HG02763 (cell line): ENCODE results near the gene TSC22D3.
"Not testable (repeated sequence)": the region's sequence is repeated elsewhere in the genome, so short reads cannot be mapped to it uniquely, and the experiment has no call there.

Source experiments
- ATAC-seq: cut with Tn5 transposase; IDR thresholded peaks from one replicate; pipeline ENCODE4 v1.9.1; 2021; ENCODE audit warnings: mild to moderate bottlenecking, moderate library complexity; ENCODE audit not compliant: unreplicated experiment

Gene TSC22D3

GRCh38 chrX:107713543-107714205 is 61.9 kb downstream of the TSC22D3 start:
- ATAC-seq, result no peak

- no peak for ATAC-seq
These were observed 62.4 kb downstream of the TSC22D3 start for GRCh38 chrX:107713203-107713542.

- no peak for ATAC-seq
These were observed 63.1 kb downstream of the TSC22D3 start for GRCh38 chrX:107712231-107713202.

GRCh38 chrX:107711521-107712181 is 63.9 kb downstream of the TSC22D3 start:
- ATAC-seq, result no peak

- ATAC-seq, result peak; percentile 94
These were observed 64.8 kb downstream of the TSC22D3 start for GRCh38 chrX:107710617-107711391.

GRCh38 chrX:107709266-107709806 is 66.3 kb downstream of the TSC22D3 start:
- no peak for ATAC-seq

- no peak for ATAC-seq
These were observed 66.8 kb downstream of the TSC22D3 start for GRCh38 chrX:107708762-107709161.

GRCh38 chrX:107707866-107708265 is 67.7 kb downstream of the TSC22D3 start:
- no peak for ATAC-seq

- no peak for ATAC-seq
These were observed 69.3 kb downstream of the TSC22D3 start for GRCh38 chrX:107706309-107706708.

- no peak for ATAC-seq
These were observed 71.0 kb downstream of the TSC22D3 start for GRCh38 chrX:107704587-107704986.

- ATAC-seq, result no peak
These were observed 71.4 kb downstream of the TSC22D3 start for GRCh38 chrX:107704181-107704580.

GRCh38 chrX:107701493-107702121 is 74.0 kb downstream of the TSC22D3 start:
- ATAC-seq, result peak; percentile 74

- ATAC-seq, result no peak
These were observed 74.8 kb downstream of the TSC22D3 start for GRCh38 chrX:107700790-107701189.

- no peak for ATAC-seq
These were observed 75.2 kb downstream of the TSC22D3 start for GRCh38 chrX:107700317-107700774.

- ATAC-seq, result no peak
These were observed 76.0 kb downstream of the TSC22D3 start for GRCh38 chrX:107699616-107700015.

- no peak for ATAC-seq
These were observed 84.6 kb downstream of the TSC22D3 start for GRCh38 chrX:107691024-107691448.

GRCh38 chrX:107687445-107687844 is 88.1 kb downstream of the TSC22D3 start:
- ATAC-seq, result no peak

GRCh38 chrX:107686792-107687191 is 88.8 kb downstream of the TSC22D3 start:
- ATAC-seq, result no peak

GRCh38 chrX:107686026-107686425 is 89.6 kb downstream of the TSC22D3 start:
- no peak for ATAC-seq

- not testable (repeated sequence) for ATAC-seq
These were observed 90.0 kb downstream of the TSC22D3 start for GRCh38 chrX:107685586-107685985.
